ENCODE measurements around the gene GRPEL2.

GRPEL2 gene

DNA sequence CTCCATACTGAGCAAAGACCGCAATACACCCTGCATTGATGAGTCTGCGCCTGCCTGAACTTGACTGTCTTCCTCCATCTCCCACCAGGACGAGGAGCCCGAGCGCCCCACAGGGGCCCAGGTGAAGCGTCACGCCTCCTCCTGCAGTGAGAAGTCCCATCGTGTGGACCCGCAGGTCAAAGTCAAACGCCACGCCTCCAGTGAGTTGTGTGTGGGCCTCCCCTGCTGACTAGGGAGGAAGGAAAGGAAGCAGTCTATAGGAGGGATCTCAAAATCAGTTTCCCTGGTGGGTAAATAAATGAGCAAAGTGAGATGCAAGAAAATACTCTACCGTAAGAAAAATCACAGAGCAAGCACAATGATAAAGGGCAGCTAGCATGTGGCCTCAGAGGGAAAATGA is 22.8 kb upstream of the GRPEL2 start:
- Histone ChIP-seq H3K27ac (ENCODE audit: low read depth, low read length) (no peak overlapping the region), H3K4me1 (ENCODE audit: insufficient read depth, low read length) (peaks cover 18% of the 10 kb centered on the region), H3K27me3 (ENCODE audit: control insufficient read depth in 1 of 2, insufficient read depth in 2 of 2, low read length in 2 of 2) (no peaks in the 10 kb centered on the region), H3K4me3 (ENCODE audit: low read depth in 1 of 2, low read length in 2 of 2) (no peak overlapping the region), H3K36me3 (ENCODE audit: insufficient read depth, low read length) (no peaks in the 10 kb centered on the region), H3K9ac (ENCODE audit: low read length) (no peak overlapping the region), H3K9me3 (ENCODE audit: low read length) (no peaks in the 10 kb centered on the region)

DNA sequence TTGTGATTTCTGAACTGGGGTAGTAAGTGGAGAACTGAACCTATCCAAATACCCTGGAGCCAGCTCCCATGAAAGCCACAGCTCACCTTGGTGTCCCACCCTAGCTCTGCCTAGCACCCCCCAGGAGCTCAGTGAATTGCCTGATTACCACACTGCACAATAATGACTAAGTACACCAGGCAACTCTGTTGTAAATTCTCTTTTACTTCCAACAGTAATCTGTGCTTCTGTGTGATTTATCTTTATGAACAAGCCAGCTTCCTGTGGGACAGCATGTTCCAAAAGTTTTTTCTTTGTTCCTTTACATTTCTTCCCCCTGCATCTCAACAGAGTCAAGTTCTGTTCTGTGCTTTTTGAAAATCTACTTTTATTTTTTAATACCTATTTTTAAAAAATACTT is 22.1 kb upstream of the GRPEL2 start:
- Histone ChIP-seq H3K27me3 (ENCODE audit: control insufficient read depth in 1 of 2, insufficient read depth in 2 of 2, low read length in 2 of 2) (no peaks in the 10 kb centered on the region), H3K4me3 (ENCODE audit: low read depth in 1 of 2, low read length in 2 of 2) (no peak overlapping the region), H3K9ac (ENCODE audit: low read length) (no peak overlapping the region), H3K36me3 (ENCODE audit: insufficient read depth, low read length) (no peaks in the 10 kb centered on the region), H3K9me3 (ENCODE audit: low read length) (no peaks in the 10 kb centered on the region), H3K27ac (ENCODE audit: low read depth, low read length) (no peak overlapping the region), H3K4me1 (ENCODE audit: insufficient read depth, low read length) (peaks cover 16% of the 10 kb centered on the region)

DNA sequence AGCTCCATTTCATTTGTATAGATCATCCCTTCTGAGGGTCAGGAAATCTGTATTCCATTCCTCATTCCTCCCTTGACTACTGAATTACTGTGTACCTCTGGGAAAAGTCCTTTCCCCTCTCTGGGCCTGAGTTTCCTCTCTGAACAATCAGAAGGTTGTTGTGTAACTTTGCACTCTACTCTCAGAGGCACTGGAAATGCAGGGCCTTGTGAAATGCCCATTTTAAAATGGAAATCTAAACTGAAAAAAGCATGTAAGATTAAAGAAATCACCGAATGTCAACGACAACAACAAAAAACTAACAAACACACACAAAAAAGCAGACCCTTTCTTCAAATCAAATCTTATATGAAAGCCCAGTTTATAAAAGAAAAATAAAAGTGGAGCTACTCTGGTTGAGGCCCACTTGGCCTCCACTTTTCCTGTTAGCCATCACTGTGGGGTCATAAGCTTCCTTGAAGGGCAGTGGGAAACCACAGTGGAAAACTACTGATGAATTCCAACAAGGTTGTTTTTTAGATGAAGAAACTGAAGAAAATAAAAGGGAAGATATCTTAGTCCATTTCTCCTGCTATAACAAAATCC is 21.6 kb upstream of the GRPEL2 start:
- Histone ChIP-seq H3K27me3 (ENCODE audit: control insufficient read depth in 1 of 2, insufficient read depth in 2 of 2, low read length in 2 of 2) (no peaks in the 10 kb centered on the region), H3K27ac (ENCODE audit: low read depth, low read length) (no peak overlapping the region), H3K9ac (ENCODE audit: low read length) (no peak overlapping the region), H3K9me3 (ENCODE audit: low read length) (no peaks in the 10 kb centered on the region), H3K36me3 (ENCODE audit: insufficient read depth, low read length) (no peaks in the 10 kb centered on the region), H3K4me3 (ENCODE audit: low read depth in 1 of 2, low read length in 2 of 2) (no peak overlapping the region), H3K4me1 (ENCODE audit: insufficient read depth, low read length) (peaks cover 16% of the 10 kb centered on the region)

DNA sequence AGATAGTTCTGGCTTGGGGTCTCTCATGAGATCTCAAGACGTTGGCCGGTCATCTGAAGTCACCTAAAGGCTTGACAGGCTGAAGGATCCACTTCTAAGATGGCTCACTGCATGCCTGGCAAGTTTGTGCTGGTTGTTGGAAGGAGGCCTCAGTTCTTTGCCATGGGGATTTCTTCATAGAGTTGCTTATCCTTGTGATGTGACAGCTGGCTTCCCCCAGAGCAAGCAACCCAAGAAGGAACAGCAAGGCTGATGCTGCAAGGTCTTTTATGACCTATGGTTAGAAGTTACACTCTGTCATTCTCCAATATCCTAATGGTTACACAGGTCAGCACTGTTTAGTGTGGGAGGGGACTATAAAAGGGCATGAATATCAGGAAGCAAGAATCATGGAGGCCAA is 20.7 kb upstream of the GRPEL2 start:
- no peak overlapping the region for H3K27ac ChIP-seq (ENCODE audit: low read depth, low read length)
- no peaks in the 10 kb centered on the region for H3K36me3 ChIP-seq (ENCODE audit: insufficient read depth, low read length)
- H3K9ac ChIP-seq (ENCODE audit: low read length) = no peak overlapping the region
- H3K9me3 ChIP-seq (ENCODE audit: low read length) = no peaks in the 10 kb centered on the region
- H3K27me3 ChIP-seq (ENCODE audit: control insufficient read depth in 1 of 2, insufficient read depth in 2 of 2, low read length in 2 of 2) = no peaks in the 10 kb centered on the region
- peaks cover 16% of the 10 kb centered on the region for H3K4me1 ChIP-seq (ENCODE audit: insufficient read depth, low read length)
- no peak overlapping the region for H3K4me3 ChIP-seq (ENCODE audit: low read depth in 1 of 2, low read length in 2 of 2)

DNA sequence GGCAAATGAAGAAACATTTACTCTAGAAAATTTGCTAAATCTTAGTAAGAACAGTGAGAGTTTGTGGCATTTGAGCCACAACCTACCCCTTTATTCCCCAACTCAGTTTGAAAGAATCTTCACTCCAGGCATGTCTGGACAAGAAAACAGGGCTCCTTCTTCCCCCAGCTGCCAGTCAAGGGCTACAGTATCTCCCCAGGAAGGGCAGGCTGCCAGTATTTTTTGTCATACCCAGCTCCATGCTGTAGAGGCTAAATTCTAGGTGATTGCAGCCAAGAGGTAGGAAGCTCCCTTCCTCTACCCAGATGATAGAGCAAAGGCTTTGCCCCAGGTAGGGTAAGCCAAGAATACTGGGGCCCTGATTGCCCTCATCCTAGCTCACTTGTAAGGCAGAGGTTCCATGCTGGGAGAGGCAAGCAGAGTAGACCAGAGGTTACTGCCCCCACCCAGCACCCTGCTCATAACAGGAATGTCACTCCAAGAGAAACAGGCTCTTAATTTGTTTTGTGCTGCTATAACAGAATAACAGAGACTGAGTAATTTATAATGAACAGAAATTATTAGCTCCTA is 20.0 kb upstream of the GRPEL2 start:
- H3K9ac ChIP-seq (ENCODE audit: low read length) = no peak overlapping the region
- no peaks in the 10 kb centered on the region for H3K36me3 ChIP-seq (ENCODE audit: insufficient read depth, low read length)

DNA sequence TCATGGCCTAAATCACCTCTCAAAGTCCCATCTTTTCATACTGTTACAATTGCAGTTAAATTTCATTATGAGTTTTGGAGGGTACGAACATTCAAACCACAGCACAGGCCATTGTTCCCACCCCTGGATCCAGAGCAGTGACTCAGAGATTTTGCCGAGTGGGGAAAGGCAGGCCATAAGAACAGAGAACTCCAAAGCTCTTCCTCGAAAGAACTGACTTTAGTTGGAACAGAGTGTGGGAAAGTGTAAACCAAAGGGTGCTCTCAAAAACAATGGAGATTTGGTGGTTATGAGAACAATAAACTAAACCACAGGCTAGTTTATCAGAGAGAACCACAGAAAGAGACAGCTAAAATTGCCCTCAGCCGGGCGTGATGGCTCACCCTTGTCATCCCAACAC is 19.4 kb upstream of the GRPEL2 start:
- no peaks in the 10 kb centered on the region for H3K27me3 ChIP-seq (ENCODE audit: control insufficient read depth in 1 of 2, insufficient read depth in 2 of 2, low read length in 2 of 2)
- no peaks in the 10 kb centered on the region for H3K36me3 ChIP-seq (ENCODE audit: insufficient read depth, low read length)
- H3K4me1 ChIP-seq (ENCODE audit: insufficient read depth, low read length) = peaks cover 5% of the 10 kb centered on the region
- no peak overlapping the region for H3K27ac ChIP-seq (ENCODE audit: low read depth, low read length)
- H3K9me3 ChIP-seq (ENCODE audit: low read length) = no peaks in the 10 kb centered on the region
- no peak overlapping the region for H3K4me3 ChIP-seq (ENCODE audit: low read depth in 1 of 2, low read length in 2 of 2)
- no peak overlapping the region for H3K9ac ChIP-seq (ENCODE audit: low read length)

More for the DNA sequence above, 20.0 kb upstream of the GRPEL2 start:
- Histone ChIP-seq H3K9me3 (ENCODE audit: low read length) (no peaks in the 10 kb centered on the region), H3K27ac (ENCODE audit: low read depth, low read length) (no peak overlapping the region), H3K4me1 (ENCODE audit: insufficient read depth, low read length) (peaks cover 12% of the 10 kb centered on the region), H3K27me3 (ENCODE audit: control insufficient read depth in 1 of 2, insufficient read depth in 2 of 2, low read length in 2 of 2) (no peaks in the 10 kb centered on the region), H3K4me3 (ENCODE audit: low read depth in 1 of 2, low read length in 2 of 2) (no peak overlapping the region)

DNA sequence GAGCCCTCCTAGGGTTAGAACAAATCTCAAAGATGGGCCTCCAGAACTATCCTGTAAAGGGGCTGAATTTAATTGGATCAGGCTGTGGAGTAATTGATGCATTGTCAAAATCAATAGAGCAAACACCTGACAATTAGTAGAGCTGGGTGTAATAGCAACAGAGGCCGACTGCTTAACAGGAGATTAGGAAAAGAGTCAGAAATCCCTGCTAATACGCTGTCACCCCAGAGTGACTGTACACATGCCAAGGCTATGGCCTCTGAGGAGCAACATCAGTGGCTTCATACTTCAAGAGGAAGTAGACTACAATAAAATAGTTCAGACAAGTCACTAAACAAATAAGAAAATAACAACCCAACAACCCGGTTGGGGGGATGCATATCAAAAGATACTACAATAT is 18.7 kb upstream of the GRPEL2 start:
- Histone ChIP-seq H3K4me1 (ENCODE audit: insufficient read depth, low read length) (no peaks in the 10 kb centered on the region), H3K9ac (ENCODE audit: low read length) (no peak overlapping the region), H3K27ac (ENCODE audit: low read depth, low read length) (no peak overlapping the region), H3K4me3 (ENCODE audit: low read depth in 1 of 2, low read length in 2 of 2) (no peak overlapping the region), H3K36me3 (ENCODE audit: insufficient read depth, low read length) (no peaks in the 10 kb centered on the region), H3K27me3 (ENCODE audit: control insufficient read depth in 1 of 2, insufficient read depth in 2 of 2, low read length in 2 of 2) (no peaks in the 10 kb centered on the region), H3K9me3 (ENCODE audit: low read length) (no peaks in the 10 kb centered on the region)

DNA sequence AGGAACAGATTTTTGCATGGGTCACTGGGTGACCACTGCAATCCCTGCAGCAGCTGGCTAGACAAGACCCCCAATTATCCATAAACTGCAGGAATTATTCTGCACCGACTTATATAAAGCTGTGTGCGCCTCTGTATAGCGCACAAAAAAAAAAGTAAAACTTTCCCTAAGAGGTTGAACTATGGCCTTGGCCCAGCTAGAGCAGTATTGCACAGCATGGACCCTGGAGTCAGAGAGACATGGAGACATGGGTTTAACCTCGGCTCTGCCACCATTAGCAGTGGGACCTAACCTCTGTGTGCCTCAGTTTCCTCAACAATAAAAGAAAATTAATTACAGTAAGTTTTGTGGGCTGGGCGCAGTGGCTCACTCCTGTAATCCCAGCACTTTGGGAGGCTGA is 17.1 kb upstream of the GRPEL2 start:
- Histone ChIP-seq H3K36me3 (ENCODE audit: insufficient read depth, low read length) (no peaks in the 10 kb centered on the region), H3K27ac (ENCODE audit: low read depth, low read length) (no peak overlapping the region)

DNA sequence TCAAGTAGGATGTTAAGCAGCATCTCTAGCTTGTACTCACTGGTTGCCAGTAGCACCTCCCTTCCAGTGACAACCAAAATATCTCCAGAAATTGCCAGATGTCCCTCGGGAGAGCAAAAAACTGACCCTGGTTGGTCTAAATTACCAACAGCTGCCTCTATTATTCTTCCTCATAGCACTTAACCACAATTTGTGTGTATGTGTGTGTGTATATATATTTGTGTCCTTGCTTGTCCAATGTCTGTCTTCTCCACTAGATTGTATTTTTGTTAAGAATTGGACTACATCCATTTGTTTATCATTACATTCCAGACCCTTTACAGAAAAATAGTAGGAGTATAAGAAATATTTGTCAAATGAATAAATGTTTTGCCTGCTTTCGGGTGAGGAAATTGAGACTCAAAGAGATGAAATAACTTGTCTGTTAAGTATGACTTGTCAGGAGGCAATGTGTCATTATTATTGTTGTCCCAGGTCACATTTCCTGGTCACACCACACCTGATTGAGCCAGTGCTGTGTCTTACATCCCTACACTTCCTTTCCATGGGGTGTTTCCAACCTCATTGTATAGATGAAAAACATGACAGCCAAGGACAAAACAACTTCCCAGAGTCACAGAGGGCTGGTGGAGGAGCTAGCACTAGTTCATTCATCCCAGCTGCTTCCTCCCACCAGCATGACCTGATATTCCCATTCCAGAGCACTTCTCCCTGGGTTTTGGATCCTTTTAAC is 11.4 kb upstream of the GRPEL2 start:
- no peak overlapping the region for H3K9ac ChIP-seq (ENCODE audit: low read length)

More for the DNA sequence above, 17.1 kb upstream of the GRPEL2 start:
- H3K9ac ChIP-seq (ENCODE audit: low read length) = no peak overlapping the region
- H3K9me3 ChIP-seq (ENCODE audit: low read length) = no peaks in the 10 kb centered on the region
- no peaks in the 10 kb centered on the region for H3K27me3 ChIP-seq (ENCODE audit: control insufficient read depth in 1 of 2, insufficient read depth in 2 of 2, low read length in 2 of 2)
- H3K4me3 ChIP-seq (ENCODE audit: low read depth in 1 of 2, low read length in 2 of 2) = no peak overlapping the region
- no peaks in the 10 kb centered on the region for H3K4me1 ChIP-seq (ENCODE audit: insufficient read depth, low read length)

DNA sequence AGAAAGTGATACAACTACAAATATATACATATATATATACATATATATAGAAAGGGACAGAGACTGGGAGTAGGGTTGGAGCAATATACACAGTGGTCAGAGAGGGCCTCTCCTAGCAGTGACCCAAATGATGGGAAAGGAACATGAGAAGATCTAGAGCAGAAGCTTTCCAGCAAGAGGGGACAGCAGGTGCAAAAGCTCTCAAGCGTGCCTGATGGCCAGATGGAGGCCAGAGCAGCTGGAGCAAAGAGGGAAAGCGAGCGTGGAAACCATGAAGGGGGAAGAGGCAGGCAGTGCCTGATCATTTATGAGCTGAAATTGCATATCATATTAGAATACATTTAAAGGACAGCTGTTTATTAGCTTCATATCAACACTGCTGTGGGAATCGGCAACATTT is 7.6 kb upstream of the GRPEL2 start:
- Histone ChIP-seq H3K4me1 (ENCODE audit: insufficient read depth, low read length) (no peaks in the 10 kb centered on the region), H3K27me3 (ENCODE audit: control insufficient read depth in 1 of 2, insufficient read depth in 2 of 2, low read length in 2 of 2) (no peaks in the 10 kb centered on the region), H3K9me3 (ENCODE audit: low read length) (no peaks in the 10 kb centered on the region)

More for the DNA sequence above, 11.4 kb upstream of the GRPEL2 start:
- Histone ChIP-seq H3K9me3 (ENCODE audit: low read length) (no peaks in the 10 kb centered on the region), H3K4me1 (ENCODE audit: insufficient read depth, low read length) (no peaks in the 10 kb centered on the region), H3K4me3 (ENCODE audit: low read depth in 1 of 2, low read length in 2 of 2) (no peak overlapping the region), H3K27ac (ENCODE audit: low read depth, low read length) (no peak overlapping the region), H3K27me3 (ENCODE audit: control insufficient read depth in 1 of 2, insufficient read depth in 2 of 2, low read length in 2 of 2) (no peaks in the 10 kb centered on the region), H3K36me3 (ENCODE audit: insufficient read depth, low read length) (no peaks in the 10 kb centered on the region)

DNA sequence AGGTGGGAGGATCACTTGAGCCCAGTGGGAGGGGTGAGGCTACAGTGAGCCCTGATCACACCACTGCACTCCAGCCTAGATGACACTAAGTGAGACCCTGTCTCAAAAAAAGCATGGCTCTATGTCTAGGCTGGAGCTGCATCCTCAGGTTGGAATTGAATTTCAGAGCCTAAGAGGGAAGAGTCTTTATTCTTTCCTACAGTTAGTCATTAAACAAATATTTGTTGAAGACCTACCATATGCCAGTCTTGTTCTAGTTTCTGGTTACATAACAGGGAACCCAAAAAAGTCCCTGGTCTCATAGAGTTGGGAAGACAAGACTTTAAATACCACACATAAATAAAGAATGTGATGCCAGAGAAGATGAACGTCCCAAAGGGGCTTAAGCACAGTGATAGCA is 6.9 kb upstream of the GRPEL2 start:
- Histone ChIP-seq H3K27me3 (ENCODE audit: control insufficient read depth in 1 of 2, insufficient read depth in 2 of 2, low read length in 2 of 2) (no peaks in the 10 kb centered on the region), H3K9ac (ENCODE audit: low read length) (no peak overlapping the region), H3K9me3 (ENCODE audit: low read length) (no peaks in the 10 kb centered on the region), H3K4me3 (ENCODE audit: low read depth in 1 of 2, low read length in 2 of 2) (no peak overlapping the region), H3K27ac (ENCODE audit: low read depth, low read length) (no peak overlapping the region), H3K36me3 (ENCODE audit: insufficient read depth, low read length) (peaks cover 6% of the 10 kb centered on the region), H3K4me1 (ENCODE audit: insufficient read depth, low read length) (no peaks in the 10 kb centered on the region)

More for the DNA sequence above, 7.6 kb upstream of the GRPEL2 start:
- peaks cover 6% of the 10 kb centered on the region for H3K36me3 ChIP-seq (ENCODE audit: insufficient read depth, low read length)
- H3K4me3 ChIP-seq (ENCODE audit: low read depth in 1 of 2, low read length in 2 of 2) = no peak overlapping the region
- H3K9ac ChIP-seq (ENCODE audit: low read length) = no peak overlapping the region
- H3K27ac ChIP-seq (ENCODE audit: low read depth, low read length) = no peak overlapping the region

DNA sequence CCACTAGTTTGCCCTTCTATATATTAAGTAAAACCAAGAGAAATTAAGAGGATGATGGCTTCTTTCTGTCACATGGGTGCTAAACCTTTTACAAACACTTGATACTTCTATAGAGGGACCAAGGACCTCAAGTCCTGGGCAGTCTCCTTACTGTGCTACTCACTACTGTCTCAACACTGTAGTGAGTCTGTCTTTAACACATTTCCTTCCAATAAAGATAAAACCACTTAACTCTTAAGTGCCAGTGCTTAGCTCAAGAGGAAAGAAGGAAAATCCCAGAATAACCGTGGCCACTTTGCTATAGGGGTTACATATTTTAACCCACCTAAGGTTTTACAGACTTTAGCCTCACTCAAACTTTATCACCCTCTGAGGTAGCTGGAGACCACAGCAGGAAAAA is 4.4 kb upstream of the GRPEL2 start:
- H3K9ac ChIP-seq (ENCODE audit: low read length) = no peak overlapping the region
- no peaks in the 10 kb centered on the region for H3K27me3 ChIP-seq (ENCODE audit: control insufficient read depth in 1 of 2, insufficient read depth in 2 of 2, low read length in 2 of 2)
- no peak overlapping the region for H3K4me3 ChIP-seq (ENCODE audit: low read depth in 1 of 2, low read length in 2 of 2)

More for the DNA sequence above, 4.4 kb upstream of the GRPEL2 start:
- H3K36me3 ChIP-seq (ENCODE audit: insufficient read depth, low read length) = peaks cover 6% of the 10 kb centered on the region
- H3K4me1 ChIP-seq (ENCODE audit: insufficient read depth, low read length) = peaks cover 2% of the 10 kb centered on the region
- no peaks in the 10 kb centered on the region for H3K9me3 ChIP-seq (ENCODE audit: low read length)
- H3K27ac ChIP-seq (ENCODE audit: low read depth, low read length) = no peak overlapping the region
